HG03064 (cell line): ENCODE data around the gene RYR3.

Experiments
- ATAC-seq: cut with Tn5 transposase; IDR thresholded peaks from one replicate; pipeline ENCODE4 v1.9.1; 2021; ENCODE audit warnings: low read depth; ENCODE audit not compliant: unreplicated experiment

The RYR3 gene

DNA sequence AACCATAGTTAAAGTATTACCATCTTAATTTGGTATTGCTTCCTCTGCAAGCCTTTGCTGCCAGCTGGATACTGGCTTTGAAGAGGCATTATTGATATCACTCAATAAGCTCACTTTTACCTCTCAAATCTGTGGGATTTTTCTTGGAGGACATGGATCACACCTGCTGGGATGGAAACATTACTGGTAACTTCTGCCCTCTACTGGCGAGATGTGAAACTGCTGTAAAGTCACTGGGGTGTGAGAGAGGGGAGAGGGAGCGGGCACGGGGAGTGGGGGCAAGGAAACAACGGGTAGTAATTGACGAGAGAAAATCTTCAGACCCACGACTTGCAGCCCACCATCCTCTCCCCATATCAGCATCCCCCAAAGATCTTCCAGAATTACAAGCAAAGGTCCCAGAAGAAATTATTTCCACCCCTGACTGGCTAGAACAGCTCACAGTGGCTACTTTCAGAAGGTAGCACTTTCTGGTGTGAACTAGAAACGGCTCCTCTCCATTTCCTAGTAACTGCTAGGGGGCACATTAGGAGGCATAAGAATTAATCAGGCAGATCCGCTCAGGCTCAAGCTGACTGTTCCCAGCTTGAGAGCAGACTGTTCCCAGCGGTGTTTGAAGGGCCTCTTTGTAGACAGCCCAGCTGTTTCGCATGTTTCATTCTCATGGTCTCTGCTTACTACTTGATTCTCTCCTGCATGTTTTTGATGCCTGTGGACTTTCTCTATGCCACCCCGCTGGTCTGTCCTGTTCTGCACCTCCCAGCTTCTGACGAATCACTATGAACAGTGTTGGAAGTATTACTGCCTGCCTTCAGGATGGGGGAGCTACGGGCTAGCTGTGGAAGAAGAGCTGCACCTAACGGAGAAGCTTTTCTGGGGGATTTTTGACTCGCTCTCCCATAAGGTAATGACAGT is 427.2 kb downstream of the RYR3 start:
- ATAC-seq = no peak

DNA sequence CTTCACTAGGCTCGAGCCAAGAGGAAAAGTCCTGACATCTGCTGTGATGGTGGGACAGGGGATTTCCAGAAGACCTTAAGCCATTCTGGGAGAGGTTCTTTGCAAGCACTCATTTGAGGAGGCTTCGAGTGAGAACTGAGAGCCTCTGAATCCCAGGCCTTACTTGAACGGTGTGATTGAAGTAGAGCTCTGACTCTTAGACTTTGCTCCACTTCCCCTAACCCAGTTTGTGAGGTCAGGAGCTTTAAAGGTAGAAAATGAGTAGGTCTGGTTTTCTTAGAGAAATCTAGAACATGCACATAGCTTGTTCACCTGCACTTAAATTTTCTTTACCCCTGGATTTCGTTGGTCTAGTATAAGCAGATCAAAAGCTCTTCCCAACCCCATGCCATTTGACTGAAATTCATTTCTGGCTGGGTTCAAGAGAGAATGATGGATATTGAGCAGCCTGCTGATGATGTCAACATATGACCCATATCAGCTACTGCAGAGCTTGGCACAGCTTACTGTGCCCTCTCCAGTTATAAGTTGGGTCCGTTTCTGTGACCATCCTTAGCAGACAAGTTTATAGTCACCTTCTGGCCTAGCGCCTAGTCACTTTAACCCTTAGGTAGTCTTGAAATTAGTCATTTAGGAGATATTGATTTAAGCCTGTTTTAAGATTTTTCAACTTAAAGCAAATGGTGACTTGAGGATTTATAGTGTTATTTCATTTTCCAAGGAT is 428.3 kb downstream of the RYR3 start:
- no peak for ATAC-seq

DNA sequence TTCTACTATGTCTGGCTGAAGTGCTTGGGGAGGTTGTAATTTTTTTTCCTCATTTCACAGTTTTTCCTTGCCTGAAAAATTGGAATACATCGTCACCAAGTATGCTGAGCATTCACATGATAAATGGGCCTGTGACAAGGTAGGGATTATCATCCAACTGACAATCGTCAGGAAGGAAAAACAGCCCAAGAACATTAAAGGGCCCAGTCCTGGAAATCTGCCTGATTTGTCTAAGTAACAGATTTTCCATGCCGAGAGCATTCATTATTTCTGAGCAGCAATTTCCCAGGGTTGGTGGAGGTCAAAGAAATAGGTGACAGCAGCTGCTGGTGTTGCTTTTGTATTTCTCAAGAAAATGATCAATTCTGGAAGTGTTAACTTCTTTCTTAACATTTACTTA is 431.5 kb downstream of the RYR3 start:
- no peak for ATAC-seq

DNA sequence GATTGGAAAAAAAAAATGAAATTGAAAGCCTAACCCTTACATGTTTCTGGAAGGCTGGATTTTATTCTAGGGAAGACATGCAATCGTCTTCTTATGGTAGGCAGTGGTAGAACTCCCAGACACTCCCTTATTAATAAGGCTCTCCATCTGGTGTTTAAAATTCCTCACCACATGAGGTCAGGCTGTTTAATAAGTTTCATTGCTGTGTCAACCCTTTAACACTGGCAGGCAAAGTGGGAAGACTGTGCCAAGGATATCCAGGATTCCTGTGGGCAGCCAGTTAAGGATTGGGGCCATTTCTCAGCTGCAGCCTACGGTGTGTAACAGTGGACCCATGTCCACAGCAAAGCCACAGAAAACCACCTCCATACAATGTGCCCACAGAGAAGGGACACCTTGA is 432.0 kb downstream of the RYR3 start:
- no peak for ATAC-seq

DNA sequence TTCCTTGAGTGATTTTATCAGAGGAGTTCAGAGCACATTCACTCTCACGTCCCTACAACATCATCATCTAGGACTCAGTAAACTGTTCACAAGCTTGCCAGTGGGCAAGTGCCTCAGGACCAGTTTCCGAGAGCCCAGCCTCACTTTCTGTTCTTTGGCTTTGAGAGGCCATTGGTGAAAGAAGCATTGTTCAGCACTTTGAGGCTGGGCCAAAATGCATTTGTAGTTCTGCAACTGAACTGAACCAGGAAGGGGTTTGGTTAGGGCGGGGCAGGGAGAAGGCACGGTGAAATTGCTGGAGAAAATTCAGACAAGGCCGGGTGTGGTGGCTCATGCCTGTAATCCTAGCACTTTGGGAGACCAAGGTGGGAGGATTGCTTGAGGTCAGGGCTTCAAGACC is 435.4 kb downstream of the RYR3 start:
- ATAC-seq = no peak

DNA sequence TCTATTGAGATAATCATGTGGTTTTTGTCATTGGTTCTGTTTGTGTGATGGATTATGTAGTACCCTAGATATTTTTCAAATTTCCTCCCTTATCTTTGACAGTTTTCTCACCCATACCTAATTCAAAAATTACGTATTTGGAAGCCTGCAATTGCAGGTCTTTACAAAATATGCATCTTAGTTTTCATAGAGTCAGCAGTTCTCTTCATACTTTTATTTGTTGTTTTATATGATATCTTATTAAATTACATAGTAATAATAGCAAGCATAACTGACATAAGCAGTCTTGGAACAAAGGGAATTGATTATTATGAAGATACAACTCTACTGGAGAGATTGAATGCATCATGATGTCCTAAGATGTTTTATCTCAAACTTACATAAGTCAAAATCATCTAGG is 442.2 kb downstream of the RYR3 start:
- ATAC-seq = no peak

DNA sequence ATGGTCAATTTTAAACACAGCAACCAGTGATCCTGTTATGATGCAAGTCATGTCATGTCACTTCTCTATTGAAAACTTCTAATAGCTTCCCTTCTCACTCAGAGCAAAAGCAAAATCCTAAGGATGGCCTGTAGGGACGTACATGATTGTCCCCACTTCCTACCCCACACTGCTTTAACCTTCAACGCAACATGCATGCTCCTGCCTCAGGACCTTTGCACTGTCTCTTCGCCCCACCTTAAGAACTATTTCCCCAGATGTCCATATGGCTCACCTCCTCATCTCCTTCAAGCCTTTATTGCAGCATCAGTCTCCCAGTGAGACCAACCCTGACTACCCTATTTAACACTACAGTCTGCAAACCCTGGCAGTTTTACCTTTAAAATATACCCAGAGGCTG is 443.5 kb downstream of the RYR3 start:
- no peak for ATAC-seq

DNA sequence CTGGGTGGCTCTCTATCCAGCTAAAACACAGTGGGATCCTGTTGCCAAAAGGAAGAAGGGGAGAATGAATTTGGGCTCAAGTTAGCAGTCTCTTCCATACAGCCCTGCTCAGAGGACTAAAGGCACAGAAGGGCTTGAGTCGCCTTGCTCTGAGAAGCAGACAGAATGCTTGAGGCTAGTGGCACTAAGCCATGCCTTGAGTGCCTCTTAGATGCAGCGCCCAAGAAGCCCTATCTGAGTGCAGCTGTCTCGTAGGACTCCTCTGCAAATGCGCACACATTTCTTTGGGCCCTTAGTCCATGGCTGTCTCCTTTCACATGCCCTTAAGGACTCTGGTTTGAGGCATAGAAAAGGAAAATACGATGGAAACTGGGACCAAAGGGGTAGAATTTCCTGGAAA is 446.2 kb downstream of the RYR3 start:
- no peak for ATAC-seq

DNA sequence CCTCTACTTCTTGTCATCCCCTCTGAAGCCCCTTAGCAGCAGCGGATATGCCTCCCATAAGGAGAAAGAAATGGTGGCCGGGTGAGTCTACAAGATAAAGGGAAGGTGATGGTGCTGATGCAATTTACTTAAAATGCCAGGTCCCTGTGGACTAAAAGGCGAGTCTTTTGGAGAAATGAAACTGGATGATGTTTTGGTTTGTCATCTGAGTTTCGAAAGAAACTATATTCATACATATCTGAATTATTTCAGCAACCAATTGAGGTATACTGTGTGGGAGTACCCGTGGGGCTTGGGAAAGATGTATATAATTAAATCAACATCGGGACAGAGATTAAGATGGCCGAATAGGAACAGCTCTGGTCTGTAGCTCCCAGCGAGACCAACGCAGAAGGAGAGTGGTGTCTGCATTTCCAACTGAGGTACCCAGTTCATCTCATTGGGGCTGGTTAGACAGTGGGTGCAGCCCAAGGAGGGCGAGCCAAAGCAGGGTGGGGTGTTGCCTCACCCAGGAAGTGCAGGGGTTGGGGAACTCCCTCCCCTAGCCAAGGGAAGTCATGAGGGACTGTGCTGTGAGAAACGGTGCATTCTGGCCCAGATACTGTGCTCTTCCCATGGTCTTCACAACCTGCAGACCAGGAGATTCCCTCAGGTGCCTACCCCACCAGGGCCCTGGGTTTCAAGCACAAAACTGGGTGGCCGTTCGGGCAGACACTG is 446.9 kb downstream of the RYR3 start:
- ATAC-seq = no peak

DNA sequence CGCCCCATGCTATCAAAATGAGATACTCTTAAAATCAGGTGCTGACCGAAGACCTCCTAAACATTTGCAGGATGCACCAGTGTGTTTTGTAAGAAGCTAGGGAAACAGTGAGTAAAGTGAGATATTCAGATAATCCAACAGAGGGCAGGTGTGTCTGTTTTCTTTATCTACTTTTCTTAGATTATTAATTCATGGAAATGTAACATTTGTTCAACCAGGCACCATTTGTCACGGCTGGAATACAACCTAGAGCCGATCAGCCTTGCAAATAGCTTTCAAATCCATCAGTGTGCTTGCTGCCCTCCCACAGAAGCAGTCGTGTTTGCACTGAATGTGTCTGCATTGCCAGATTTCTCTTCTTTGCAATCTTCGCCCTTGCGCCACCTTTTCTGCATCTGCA is 455.6 kb downstream of the RYR3 start:
- no peak for ATAC-seq

DNA sequence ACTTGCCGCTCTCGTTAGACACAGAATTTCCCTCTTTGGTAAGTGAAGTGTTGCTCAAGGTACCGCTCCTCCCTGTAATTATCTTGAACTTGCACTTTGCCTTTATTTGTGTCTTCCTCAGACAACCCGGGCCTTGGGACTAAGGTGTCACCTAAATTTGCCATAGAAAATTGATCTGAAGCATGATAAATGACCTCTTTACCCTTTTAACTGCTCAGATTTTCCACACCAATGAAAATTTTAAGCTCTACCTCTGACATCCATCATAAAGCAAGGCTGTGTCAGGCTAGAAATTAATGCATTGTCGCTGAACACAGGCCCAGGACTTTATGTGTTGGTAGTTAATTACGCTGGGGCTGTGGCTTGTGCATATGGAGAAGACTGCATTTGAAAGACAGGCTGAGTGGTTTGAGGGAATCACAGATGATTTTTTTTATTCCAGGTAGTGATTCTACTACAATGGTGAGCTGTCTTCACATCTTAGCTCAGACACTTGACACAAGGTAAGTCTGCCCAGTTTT is 458.0 kb downstream of the RYR3 start:
- no peak for ATAC-seq

DNA sequence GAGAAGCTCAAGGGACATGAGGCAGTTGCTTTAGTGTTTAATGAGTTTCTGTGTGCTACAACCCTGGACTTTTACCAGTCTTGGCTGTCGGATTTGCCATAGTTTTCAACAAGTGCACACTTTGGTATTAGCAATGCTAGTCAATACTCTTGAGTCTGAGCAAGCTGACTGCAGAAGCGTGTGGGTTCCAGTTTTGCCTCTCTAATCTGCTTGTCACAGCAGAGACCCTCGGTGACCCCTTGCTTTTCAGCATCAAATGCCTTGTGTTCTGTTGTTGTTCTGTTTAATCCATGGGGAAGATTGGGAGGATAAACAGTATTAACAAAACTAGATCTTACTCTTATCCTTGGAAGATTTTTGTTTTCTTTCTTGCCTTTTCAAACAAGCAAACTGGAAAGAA is 463.2 kb downstream of the RYR3 start:
- ATAC-seq = no peak

DNA sequence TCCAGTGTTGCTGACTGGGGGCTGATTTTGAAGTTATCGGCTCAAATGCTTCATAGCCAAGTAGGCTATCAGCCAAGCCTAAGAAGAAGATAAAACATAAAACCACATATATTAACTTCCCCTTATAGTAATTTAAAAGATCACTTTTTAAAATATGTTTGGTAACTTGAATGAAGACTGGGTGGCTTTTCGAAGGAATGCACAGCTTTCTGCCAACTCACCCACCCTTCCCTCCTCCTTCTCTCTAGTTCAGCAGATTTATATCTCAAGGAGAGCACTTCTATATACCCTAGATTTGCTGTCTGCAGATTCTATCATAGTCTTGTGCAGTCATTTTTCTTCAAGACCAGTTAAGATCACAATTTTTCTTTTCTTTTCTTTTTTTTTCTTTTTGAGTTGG is 468.1 kb downstream of the RYR3 start:
- no peak for ATAC-seq

DNA sequence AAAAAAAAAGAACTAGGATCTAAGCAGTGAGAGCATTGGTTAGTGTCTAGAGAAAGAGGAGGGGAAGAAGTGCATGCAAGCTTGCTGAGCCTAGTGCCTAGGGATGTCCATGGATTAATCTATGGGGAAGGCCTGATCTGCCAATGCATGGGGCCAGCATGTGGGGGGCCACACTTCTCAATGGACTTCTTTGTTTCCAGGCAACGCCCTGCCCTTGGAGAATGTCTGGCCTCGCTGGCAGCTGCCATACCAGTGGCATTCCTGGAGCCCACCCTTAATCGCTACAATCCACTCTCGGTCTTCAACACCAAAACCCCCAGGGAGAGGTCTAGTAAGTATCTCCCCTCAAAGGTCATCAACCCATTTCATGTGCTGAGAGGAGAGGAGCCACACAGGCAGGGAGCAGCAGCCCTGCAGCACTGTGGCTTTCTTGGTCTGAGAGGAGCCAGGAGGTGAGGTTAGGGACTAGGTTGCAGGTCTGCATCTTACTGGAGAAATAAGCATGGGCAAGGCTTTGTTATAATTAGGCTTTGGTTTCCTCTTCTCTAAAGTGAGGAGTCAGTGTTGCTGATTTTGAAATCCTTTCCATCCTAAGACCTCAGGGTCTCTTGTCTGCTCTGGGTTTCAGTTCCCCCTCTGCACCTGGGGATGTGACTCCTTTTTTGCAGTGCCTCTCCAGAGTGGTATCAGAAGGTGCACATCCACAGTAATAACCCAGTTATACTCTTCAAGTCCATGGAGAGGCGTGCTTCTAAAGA is 469.4 kb downstream of the RYR3 start:
- ATAC-seq = no peak

DNA sequence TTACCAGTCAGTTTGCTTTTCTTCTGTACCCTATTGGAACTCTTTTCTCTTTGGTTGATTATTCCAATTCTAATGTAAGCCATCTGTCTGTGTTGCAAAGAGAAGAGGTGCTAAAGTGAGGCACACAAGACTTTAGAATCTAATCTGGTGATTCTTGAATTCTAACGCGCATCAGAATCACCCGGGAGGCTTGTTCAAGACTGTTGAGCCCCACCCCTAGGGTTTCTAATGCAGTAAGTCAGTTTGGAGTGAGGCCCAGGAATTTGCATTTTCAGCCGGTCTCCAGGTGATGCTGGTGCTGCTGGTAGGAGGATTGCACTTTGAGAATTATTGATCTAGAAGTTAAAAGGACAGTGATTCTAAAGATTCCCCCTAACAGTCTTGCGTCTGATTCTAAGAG is 472.2 kb downstream of the RYR3 start:
- ATAC-seq = no peak

DNA sequence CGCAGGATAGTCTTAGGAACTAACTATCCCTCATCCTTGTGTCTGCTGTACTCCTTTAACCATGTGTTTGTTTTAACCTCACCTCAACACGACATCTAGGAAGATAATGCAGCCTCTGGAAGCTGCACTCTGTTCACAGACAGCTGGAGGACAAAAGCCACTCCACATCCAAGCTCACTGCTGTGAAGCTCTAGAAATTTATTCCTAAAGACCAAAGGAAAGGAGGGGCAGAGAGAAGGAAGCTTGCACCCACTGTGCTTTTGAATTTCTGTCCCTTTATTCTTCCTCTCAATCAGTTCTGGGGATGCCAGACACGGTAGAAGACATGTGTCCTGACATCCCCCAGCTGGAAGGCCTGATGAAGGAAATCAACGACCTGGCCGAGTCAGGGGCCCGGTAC is 474.6 kb downstream of the RYR3 start:
- no peak for ATAC-seq

DNA sequence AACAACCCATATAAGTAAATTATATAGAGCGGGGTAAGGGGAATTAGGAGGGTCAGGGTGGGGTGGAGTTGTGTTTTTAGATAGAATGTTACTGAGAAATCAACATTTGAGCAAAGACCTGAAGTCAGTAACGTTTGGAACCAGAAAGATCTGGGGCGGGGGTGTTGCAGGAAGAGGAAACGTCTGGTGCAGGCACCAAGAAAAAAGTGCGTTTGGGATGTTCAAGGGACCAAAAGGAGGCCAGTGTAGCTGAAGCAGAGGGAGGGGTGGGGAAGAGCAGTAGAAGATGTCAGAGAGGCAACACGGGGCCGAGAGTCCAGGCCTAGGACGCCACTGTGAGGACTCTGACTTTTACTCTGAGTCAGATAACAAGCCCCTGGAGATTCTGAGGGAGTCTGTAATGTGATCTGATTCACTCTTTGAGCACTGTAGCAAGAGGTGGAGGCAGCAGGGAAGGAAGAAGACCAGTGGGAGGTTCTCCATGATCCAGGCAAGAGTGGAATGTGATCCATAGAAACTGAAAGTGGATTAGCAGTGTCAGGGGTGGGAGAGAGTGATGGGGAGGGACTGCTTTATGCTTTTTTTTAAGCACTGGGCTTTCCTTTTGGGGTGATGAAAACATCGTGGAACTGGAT is 478.3 kb downstream of the RYR3 start:
- no peak for ATAC-seq

DNA sequence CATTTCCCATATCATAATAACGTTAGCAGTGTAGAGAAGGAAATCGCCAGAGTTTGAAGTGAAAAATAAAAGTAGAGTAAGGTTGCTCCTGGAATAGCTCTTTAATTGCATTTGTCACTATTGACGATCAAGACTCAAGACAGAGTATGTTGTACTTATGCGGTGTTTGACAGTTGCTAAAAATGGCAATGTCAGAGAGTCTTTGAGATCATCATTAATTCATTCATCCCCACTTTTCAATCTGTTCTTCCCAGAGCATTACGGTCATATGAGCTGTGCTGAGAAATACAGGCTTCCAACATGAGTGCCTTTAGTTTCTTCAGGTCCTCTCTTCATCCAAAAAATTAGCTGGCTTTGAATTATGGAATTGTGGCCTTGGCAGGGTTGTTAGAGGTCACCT is 483.7 kb downstream of the RYR3 start:
- no peak for ATAC-seq

DNA sequence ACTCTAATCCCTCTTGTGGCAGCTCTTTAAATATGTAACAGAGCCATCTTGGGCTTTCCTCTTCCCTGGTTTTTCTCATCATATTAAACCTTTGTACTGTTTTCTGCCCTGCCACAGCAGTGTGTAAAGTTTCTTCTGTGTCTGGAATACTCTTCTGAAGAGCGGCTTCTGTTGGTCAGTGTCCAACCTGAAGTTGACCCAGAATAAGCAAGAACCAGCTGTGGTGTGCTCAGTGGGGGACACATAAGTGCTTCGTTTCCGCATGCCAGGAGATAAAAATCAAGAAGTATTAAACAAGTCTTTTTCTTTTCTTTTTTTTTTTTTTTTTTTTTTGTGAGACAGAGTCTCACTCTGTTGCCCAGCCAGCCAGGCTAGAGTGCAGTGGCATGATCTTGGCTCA is 484.3 kb downstream of the RYR3 start:
- ATAC-seq = no peak

DNA sequence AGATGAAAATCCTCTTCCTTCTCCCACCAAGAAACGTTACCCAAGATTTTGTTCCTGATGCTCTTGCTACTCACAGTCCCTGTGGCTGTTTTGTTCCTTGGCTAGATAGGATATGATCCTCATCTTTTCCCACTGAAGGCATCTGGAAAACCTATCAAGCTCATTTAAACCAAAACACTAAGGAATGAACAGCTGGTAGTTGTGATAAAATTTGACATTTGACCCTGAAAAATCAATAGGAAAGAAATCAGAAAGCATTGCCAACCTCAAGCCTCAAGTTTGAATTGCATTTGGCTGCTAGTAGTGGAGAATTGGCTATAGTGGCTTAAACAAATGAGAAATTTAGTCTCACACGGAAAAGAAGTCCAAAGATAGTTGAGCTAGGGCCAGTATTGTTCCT is 486.9 kb downstream of the RYR3 start:
- ATAC-seq = no peak
